SK-N-SH treated with all-trans-retinoic acid at 6 μM for 48 hours (cell line): Measurements from ENCODE around the gene C1QC.

ENCODE experiments used
- OSR1 ChIP-seq: fragments of 250-450 bp; sonication (Bioruptor Pico); IDR thresholded peaks from 2 replicates; pipeline ENCODE4 v1.8.0; 2022; ENCODE audit warnings: moderate library complexity, mild to moderate bottlenecking, inconsistent platforms
- TF ChIP-seq, protein P1 (sequence below): fragments of 250-450 bp; sonication (Bioruptor Pico); IDR thresholded peaks from 2 replicates; pipeline ENCODE4 v1.5.1; 2021; ENCODE audit warnings: mild to moderate bottlenecking, moderate library complexity

DNA sequence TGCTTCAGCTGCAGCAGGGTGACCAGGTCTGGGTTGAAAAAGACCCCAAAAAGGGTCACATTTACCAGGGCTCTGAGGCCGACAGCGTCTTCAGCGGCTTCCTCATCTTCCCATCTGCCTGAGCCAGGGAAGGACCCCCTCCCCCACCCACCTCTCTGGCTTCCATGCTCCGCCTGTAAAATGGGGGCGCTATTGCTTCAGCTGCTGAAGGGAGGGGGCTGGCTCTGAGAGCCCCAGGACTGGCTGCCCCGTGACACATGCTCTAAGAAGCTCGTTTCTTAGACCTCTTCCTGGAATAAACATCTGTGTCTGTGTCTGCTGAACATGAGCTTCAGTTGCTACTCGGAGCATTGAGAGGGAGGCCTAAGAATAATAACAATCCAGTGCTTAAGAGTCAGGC, 4.1 kb upstream of the C1QC start:
- TF ChIP-seq, protein P1, sequence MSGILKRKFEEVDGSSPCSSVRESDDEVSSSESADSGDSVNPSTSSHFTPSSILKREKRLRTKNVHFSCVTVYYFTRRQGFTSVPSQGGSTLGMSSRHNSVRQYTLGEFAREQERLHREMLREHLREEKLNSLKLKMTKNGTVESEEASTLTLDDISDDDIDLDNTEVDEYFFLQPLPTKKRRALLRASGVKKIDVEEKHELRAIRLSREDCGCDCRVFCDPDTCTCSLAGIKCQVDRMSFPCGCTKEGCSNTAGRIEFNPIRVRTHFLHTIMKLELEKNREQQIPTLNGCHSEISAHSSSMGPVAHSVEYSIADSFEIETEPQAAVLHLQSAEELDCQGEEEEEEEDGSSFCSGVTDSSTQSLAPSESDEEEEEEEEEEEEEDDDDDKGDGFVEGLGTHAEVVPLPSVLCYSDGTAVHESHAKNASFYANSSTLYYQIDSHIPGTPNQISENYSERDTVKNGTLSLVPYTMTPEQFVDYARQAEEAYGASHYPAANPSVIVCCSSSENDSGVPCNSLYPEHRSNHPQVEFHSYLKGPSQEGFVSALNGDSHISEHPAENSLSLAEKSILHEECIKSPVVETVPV: no peak
- no peak for TF ChIP-seq OSR1
